Measurements from ENCODE around the gene ME1. TPM values are rescaled to one million over a fixed set of nuclear protein-coding genes. Genes with fewer than 3 reads are reported as not detected.
"Not testable (repeated sequence)": the region's sequence is repeated elsewhere in the genome, so short reads cannot be mapped to it uniquely, and the experiment has no call there.

Gene ME1
- total and polyA plus RNA-seq, 5 donors: 33.2 to 43.7 (median 37.2) TPM

DNA sequence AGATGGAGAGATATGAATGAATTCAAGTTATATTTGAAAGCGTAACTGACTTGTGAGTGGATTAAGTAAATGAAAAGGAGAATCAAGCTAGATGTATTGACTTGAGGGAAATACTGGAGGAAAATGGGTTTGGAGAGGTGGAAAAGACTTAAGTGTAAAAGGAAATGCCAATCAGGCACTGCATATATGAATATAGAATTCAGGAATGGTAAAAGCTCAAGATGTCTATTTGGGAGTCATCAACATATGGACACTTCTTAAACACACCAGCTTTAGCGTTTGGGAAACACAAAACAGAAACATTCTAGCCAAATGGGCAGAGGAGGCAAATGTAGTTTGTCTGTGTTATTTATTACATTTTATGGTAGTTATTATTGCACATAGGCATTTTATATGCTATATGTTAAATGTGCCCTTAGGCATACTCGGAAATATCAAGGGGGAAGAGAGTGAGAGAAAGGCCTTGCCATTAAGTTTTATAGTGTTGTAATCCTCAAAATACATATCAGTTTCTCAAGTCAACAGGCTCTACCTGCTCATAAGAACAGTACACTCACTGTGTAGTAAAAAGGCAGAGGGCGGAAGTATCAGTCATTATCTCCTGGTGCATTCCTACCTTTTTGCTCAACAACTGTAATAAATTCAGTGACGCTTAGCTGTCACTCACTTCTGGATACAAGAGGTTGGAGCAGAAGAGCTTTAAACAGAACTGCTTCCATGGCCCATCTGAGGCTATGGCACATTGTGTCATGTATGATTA lies 33.7 kb upstream of the ME1 start:
- Histone ChIP-seq H3K4me1 (ENCODE audit: control insufficient read depth, insufficient read depth, low read length) (no peaks in the 10 kb centered on the region), H3K27ac (ENCODE audit: low read length) (no peak overlapping the region), H3K27me3 (ENCODE audit: control insufficient read depth, insufficient read depth) (no peaks in the 10 kb centered on the region), H3K4me3 (ENCODE audit: low read length) (no peak overlapping the region), H3K9me3 (ENCODE audit: control insufficient read depth, low read length) (no peaks in the 10 kb centered on the region)
- WGBS: 92% methylated on average over 5 of the region's 5 CpGs
- no peak for ATAC-seq
- intact Hi-C loops (cut with DNase I): no loop called here
- DNase-seq: no peak

DNA sequence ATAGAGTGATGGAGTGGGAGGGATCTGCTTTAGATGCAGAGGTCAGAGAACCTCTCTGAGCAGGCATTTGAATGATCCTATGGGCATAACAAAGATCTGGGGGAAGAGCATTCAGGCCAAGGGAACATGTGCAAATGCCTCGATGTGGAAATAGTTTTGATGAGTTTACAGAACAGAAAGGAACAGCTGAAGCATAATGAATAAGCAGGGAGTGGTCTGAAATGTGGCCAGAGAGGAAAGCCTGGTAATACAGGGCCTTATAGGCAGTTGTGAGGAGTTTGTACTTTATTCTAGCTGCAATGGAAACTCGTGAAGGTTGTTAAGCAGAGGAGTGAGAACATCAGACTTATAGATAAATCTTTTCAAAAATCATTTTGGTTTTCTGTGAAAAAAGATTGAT lies 33.0 kb upstream of the ME1 start:
- whole genome bisulfite sequencing: 58% methylated on average over 2 of the region's 2 CpGs
- intact Hi-C loops (cut with DNase I): no loop called here
- no peak overlapping the region for H3K4me3 ChIP-seq (ENCODE audit: low read length)
- no peaks in the 10 kb centered on the region for H3K27me3 ChIP-seq (ENCODE audit: control insufficient read depth, insufficient read depth)
- H3K27ac ChIP-seq (ENCODE audit: low read length): no peak overlapping the region
- H3K9me3 ChIP-seq (ENCODE audit: control insufficient read depth, low read length): no peaks in the 10 kb centered on the region
- H3K4me1 ChIP-seq (ENCODE audit: control insufficient read depth, insufficient read depth, low read length): no peaks in the 10 kb centered on the region
- peak; percentile 28 to 51 for ATAC-seq
- no peak for DNase-seq

DNA sequence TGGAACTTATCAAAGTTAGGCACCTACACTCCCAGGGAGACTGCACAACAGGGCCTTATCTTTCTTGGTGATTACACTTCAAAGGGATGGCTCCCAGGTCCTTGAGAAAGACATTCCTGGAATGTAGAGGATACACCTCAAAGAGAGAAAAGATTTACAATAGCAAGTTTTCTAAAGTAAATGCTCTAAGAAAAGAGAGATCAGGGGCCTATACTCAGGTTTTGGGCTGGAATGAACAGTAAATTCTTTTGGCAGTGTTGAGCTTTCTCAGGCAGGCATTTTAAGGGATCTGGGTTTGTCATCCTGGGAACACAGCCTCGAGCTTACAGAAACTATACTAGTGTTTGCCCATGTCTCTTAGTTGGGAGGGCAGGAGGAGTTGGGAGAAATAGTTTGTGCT lies 31.7 kb upstream of the ME1 start:
- 49% methylated on average over 1 of the region's 1 CpG for WGBS
- H3K27ac ChIP-seq (ENCODE audit: low read length): no peak overlapping the region
- no peaks in the 10 kb centered on the region for H3K9me3 ChIP-seq (ENCODE audit: control insufficient read depth, low read length)
- no peak overlapping the region for H3K4me3 ChIP-seq (ENCODE audit: low read length)
- no peaks in the 10 kb centered on the region for H3K27me3 ChIP-seq (ENCODE audit: control insufficient read depth, insufficient read depth)
- H3K4me1 ChIP-seq (ENCODE audit: control insufficient read depth, insufficient read depth, low read length): no peaks in the 10 kb centered on the region
- ATAC-seq (no peak), DNase-seq (no peak)
- intact Hi-C loops (cut with DNase I): no loop called here

DNA sequence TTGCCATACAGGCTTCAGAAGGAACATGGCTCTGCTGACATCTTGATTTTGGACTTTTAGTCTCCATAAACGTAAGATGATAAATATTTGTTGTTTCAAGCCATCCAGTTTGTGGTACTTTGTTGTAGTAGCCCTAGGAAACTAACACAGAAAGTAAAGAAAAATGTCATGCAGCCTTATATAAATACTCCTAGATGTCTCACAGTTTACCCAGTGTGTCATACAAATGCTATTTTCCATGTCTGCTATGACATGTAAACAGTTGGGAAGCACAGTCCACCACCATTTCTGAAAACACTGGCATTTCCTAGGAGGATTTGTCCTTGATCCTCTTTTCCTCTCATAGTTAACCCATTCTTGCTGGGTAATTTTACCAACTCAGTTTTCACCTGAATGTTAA lies 30.6 kb upstream of the ME1 start:
- ATAC-seq (no peak), DNase-seq (no peak)
- no peak overlapping the region for H3K4me3 ChIP-seq (ENCODE audit: low read length)
- H3K27me3 ChIP-seq (ENCODE audit: control insufficient read depth, insufficient read depth): no peaks in the 10 kb centered on the region
- no peak overlapping the region for H3K27ac ChIP-seq (ENCODE audit: low read length)
- no peaks in the 10 kb centered on the region for H3K4me1 ChIP-seq (ENCODE audit: control insufficient read depth, insufficient read depth, low read length)
- H3K9me3 ChIP-seq (ENCODE audit: control insufficient read depth, low read length): no peaks in the 10 kb centered on the region
- 73% methylated on average over 1 of the region's 1 CpG for WGBS
- intact Hi-C loops (cut with DNase I): no loop called here

DNA sequence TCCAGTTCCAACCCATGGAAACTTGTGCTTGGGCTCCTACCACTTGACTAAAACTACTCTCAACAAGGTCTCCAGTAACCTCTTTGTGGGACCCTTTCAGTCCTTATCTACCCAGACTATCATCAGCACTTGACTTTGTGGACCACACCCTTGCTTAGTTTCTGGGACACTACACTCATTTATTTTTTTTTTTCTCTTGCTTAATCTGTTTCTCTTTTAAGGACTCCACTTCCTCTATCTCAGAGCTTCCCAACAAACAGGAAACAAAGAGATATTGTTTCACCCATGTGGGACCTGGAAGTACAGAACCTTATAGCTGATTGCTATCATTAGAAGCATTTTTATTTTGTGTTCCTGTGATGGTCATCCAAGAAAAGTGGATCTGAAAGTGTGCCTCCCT lies 28.8 kb upstream of the ME1 start:
- peak in 1 of 2 donors; percentile 24 for ATAC-seq

DNA sequence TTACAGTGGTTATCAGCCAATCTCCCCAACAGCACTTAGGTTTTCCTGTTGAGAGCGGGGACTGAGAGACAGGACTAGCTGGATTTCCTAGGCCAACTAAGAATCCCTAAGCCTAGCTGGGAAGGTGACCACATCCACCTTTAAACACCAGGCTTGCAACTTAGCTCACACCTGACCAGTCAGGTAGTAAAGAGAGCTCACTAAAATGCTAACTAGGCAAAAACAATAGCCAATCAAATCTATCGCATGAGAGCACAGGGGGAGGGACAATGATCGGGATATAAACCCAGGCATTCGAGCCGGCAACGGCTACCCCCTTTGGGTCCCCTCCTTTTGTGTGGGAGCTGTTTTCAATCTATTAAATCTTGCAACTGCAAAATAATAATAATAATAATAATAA lies 19.2 kb upstream of the ME1 start:
- H3K27me3 ChIP-seq (ENCODE audit: control insufficient read depth, insufficient read depth); H3K27ac ChIP-seq (ENCODE audit: low read length); DNase-seq; ATAC-seq; intact Hi-C loops (cut with DNase I); H3K4me3 ChIP-seq (ENCODE audit: low read length); H3K4me1 ChIP-seq (ENCODE audit: control insufficient read depth, insufficient read depth, low read length); H3K9me3 ChIP-seq (ENCODE audit: control insufficient read depth, low read length): not testable (repeated sequence)
- 95% methylated on average over 6 of the region's 6 CpGs for WGBS

More for the DNA sequence above, 28.8 kb upstream of the ME1 start:
- no peaks in the 10 kb centered on the region for H3K27me3 ChIP-seq (ENCODE audit: control insufficient read depth, insufficient read depth)
- intact Hi-C loops (cut with DNase I): no loop called here
- no peak for DNase-seq
- H3K4me3 ChIP-seq (ENCODE audit: low read length): no peak overlapping the region
- H3K9me3 ChIP-seq (ENCODE audit: control insufficient read depth, low read length): no peaks in the 10 kb centered on the region
- H3K4me1 ChIP-seq (ENCODE audit: control insufficient read depth, insufficient read depth, low read length): no peaks in the 10 kb centered on the region
- no peak overlapping the region for H3K27ac ChIP-seq (ENCODE audit: low read length)

DNA sequence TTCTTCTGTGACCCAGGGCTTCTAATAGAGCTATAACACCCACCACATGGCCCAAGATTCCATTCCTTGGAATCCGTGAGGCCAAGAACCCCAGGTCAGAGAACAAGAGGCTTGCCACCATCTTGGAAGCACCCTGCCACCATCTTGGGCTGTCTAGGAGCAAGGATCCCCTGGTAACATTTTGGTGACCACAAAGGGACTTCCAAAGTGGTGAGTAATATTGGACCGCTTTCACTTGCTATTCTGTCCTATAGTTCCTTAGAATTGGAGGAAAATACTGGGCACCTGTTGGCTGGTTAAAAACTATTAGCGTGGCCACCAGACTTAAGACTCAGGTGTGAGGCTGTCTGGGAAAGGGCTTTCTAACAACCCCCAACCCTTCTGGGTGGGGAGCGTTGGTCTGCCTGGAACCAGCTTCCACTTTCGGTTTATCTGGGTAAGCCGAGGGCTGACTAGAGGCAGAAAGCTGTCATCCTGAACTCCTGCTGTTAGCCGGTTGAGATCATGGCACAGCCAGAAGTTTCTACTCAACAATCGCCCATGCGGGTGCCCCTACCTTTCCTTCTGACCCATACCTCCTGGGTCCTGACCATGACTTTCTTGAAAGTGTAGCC lies 13.3 kb upstream of the ME1 start:
- H3K27me3 ChIP-seq (ENCODE audit: control insufficient read depth, insufficient read depth); DNase-seq; H3K4me3 ChIP-seq (ENCODE audit: low read length); H3K27ac ChIP-seq (ENCODE audit: low read length); intact Hi-C loops (cut with DNase I); ATAC-seq; H3K4me1 ChIP-seq (ENCODE audit: control insufficient read depth, insufficient read depth, low read length); H3K9me3 ChIP-seq (ENCODE audit: control insufficient read depth, low read length): not testable (repeated sequence)
- 94% methylated on average over 9 of the region's 9 CpGs for WGBS

DNA sequence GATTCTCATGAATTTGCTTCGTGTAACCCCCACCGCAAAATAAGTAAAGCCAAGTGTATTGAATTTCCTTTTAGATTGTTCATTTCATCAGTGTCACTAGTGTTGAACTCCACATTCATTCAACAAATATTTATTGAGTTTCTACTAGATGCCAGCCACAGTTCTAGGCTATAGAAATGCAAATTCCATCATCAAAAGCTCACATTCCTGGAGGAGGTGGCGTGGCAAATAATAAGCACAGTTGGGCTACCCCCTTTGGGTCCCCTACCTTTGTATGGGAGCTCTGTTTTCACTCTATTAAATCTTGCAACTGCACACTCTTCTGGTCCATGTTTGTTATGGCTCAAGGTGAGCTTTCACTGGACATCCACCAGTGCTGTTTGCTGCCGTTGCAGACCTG lies 12.7 kb upstream of the ME1 start:
- H3K27me3 ChIP-seq (ENCODE audit: control insufficient read depth, insufficient read depth): no peaks in the 10 kb centered on the region
- intact Hi-C loops (cut with DNase I): no loop called here
- no peaks in the 10 kb centered on the region for H3K9me3 ChIP-seq (ENCODE audit: control insufficient read depth, low read length)
- H3K4me1 ChIP-seq (ENCODE audit: control insufficient read depth, insufficient read depth, low read length): no peaks in the 10 kb centered on the region
- 89% methylated on average over 4 of the region's 4 CpGs for WGBS
- H3K4me3 ChIP-seq (ENCODE audit: low read length): no peak overlapping the region
- no peak overlapping the region for H3K27ac ChIP-seq (ENCODE audit: low read length)
- DNase-seq: no peak
- ATAC-seq: no peak

DNA sequence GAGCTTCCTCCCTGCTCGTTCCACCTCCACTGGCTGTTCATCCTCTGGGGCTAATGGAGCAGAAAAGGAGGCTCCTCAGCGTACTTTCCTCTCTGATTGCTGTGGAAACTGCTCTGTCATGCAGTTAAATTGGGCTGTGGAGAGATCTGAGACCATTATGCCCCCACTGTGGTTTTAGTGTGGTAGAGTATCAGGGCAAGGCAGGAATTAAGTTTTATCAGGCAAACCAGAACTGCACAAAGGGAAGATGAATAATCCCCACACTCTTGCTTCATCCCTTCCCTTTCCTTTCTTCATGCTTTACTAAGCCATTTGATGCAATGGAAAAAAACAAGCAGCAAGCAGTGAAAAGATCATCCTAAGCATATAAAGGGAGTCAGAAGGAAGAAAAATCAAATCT lies 11.9 kb upstream of the ME1 start:
- H3K9me3 ChIP-seq (ENCODE audit: control insufficient read depth, low read length): no peaks in the 10 kb centered on the region
- intact Hi-C loops (cut with DNase I): no loop called here
- H3K4me1 ChIP-seq (ENCODE audit: control insufficient read depth, insufficient read depth, low read length): no peaks in the 10 kb centered on the region
- H3K4me3 ChIP-seq (ENCODE audit: low read length): no peak overlapping the region
- ATAC-seq (no peak), DNase-seq (no peak)
- no peaks in the 10 kb centered on the region for H3K27me3 ChIP-seq (ENCODE audit: control insufficient read depth, insufficient read depth)
- 69% methylated on average over 2 of the region's 2 CpGs for WGBS
- no peak overlapping the region for H3K27ac ChIP-seq (ENCODE audit: low read length)

DNA sequence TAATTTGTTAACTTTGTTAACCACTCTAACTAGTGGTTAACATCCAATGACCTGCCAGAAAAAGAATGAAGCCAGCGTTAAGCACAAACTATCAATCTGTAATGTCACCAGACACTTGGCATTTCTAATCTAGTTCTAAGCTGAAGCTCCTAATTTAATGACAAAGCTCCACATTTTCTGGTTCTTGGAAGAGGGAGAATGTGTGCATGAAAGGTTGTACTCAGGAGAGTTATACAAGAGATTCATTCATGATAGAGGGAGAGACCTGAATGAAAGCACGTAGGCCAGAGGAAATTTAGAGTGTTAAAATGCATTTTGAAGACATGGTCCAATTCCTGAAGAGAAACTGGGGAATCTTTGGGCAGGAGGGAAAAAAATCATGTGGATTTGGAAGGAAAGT lies 8.3 kb upstream of the ME1 start:
- H3K9me3 ChIP-seq (ENCODE audit: control insufficient read depth, low read length): no peaks in the 10 kb centered on the region
- H3K27ac ChIP-seq (ENCODE audit: low read length): no peak overlapping the region
- no peaks in the 10 kb centered on the region for H3K27me3 ChIP-seq (ENCODE audit: control insufficient read depth, insufficient read depth)
- no peaks in the 10 kb centered on the region for H3K4me1 ChIP-seq (ENCODE audit: control insufficient read depth, insufficient read depth, low read length)
- WGBS: 58% methylated on average over 2 of the region's 2 CpGs
- intact Hi-C loops (cut with DNase I): no loop called here
- no peak overlapping the region for H3K4me3 ChIP-seq (ENCODE audit: low read length)
- ATAC-seq (no peak), DNase-seq (no peak)

DNA sequence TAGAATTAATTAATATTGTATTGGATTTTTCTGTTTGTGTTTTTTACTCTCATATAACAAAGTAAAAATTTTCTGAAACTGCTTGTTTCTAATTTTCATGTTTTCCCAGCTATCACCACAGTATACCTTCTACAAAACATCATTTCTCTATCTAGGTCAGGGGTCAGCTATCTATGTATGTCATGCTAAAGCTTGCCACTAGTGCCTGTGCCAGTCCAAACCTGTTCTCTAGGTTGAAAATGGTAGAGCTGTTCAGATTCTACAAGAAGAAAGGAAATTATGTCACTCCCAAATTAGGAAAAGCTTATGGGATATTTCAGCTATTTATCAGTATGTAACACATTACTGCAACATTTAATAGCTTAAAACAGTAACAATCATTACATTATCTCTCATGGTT lies 5.8 kb upstream of the ME1 start:
- ATAC-seq (no peak), DNase-seq (no peak)
- intact Hi-C loops (cut with DNase I): no loop called here

DNA sequence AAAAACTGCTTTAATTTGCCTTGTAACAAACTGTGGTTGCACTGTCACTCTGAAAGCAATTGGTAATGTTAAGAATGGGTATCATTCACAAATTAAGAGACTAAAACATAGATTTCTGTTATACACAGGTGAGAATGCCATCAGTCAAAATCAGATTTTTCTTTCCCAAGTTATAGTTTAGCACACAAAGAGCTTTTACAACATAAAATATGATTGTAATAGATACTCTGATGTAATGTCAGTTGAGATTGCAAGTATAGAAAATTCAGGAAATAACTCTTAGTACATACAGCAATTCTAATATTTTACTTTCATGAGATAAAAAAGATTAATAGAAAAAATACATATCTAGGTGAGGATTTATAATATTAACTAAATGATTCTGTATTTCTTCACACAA lies 2.3 kb upstream of the ME1 start:
- intact Hi-C loops (cut with DNase I): no loop called here
- Histone ChIP-seq H3K27ac (ENCODE audit: low read length) (no peak overlapping the region), H3K4me3 (ENCODE audit: low read length) (no peak overlapping the region)

More for the DNA sequence above, 5.8 kb upstream of the ME1 start:
- Histone ChIP-seq H3K4me1 (ENCODE audit: control insufficient read depth, insufficient read depth, low read length) (no peaks in the 10 kb centered on the region), H3K9me3 (ENCODE audit: control insufficient read depth, low read length) (no peaks in the 10 kb centered on the region), H3K27me3 (ENCODE audit: control insufficient read depth, insufficient read depth) (no peaks in the 10 kb centered on the region), H3K27ac (ENCODE audit: low read length) (no peak overlapping the region), H3K4me3 (ENCODE audit: low read length) (no peak overlapping the region)

More for the DNA sequence above, 2.3 kb upstream of the ME1 start:
- DNase-seq (no peak), ATAC-seq (no peak)
- Histone ChIP-seq H3K9me3 (ENCODE audit: control insufficient read depth, low read length) (no peaks in the 10 kb centered on the region), H3K27me3 (ENCODE audit: control insufficient read depth, insufficient read depth) (no peaks in the 10 kb centered on the region), H3K4me1 (ENCODE audit: control insufficient read depth, insufficient read depth, low read length) (no peaks in the 10 kb centered on the region)

Measured in right cardiac atrium (tissue), 5 donors.